Left hindlimb (tissue), 1 donor: ENCODE results near the gene INPP5A.
"Not testable (repeated sequence)": the region's sequence is repeated elsewhere in the genome, so short reads cannot be mapped to it uniquely, and the experiment has no call there.

Source experiments
- DNase-seq: peaks from one replicate; pipeline ENCODE4 v3.0.0-alpha.2; 2018

The INPP5A gene

DNA sequence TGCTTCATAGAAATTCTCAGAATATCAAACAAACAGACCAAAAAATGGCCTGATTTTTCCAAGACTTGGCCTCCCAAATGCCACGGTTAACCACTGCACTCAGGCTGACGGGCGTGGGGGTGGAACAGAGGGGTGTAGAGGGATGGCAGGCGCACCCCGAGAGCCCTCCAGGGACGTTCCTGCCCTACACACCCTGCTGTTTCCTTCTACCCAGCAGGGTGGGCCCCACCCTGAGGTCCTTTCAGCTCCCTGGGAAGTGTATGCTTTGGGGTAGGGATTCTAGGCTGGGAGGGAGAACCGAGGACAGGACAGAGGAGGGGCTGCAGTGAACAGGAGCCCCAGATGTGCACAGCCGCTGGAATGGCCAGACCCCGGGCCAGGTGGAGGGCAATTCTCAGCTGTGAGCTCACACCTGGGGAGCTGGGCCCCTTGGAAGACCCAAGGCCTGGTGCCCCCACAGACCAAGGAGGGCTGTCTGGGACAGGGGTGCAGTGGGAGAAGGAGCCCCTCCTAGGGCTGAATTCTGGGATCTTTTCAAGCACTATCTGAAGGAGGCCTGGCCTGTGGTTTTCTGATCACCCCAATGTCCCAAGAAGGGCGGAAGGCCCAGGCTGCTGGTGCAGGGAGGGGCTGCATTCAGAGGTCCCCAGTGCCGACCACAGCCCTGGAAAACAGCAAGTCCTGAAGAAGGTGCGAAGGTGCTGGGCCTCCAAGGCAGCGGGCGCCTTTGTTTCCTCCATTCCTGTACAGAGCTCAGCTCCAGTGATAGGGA lies 32.9 kb upstream of the INPP5A start:
- DNase-seq: no peak

DNA sequence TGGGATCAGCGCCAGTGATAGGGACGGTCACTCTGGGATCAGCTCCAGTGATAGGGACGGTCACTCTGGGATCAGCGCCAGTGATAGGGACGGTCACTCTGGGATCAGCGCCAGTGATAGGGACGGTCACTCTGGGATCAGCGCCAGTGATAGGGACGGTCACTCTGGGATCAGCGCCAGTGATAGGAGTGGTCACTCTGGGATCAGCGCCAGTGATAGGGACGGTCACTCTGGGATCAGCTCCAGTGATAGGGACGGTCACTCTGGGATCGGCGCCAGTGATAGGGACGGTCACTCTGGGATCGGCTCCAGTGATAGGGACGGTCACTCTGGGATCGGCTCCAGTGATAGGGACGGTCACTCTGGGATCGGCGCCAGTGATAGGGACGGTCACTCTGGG lies 32.0 kb upstream of the INPP5A start:
- DNase-seq: not testable (repeated sequence)

DNA sequence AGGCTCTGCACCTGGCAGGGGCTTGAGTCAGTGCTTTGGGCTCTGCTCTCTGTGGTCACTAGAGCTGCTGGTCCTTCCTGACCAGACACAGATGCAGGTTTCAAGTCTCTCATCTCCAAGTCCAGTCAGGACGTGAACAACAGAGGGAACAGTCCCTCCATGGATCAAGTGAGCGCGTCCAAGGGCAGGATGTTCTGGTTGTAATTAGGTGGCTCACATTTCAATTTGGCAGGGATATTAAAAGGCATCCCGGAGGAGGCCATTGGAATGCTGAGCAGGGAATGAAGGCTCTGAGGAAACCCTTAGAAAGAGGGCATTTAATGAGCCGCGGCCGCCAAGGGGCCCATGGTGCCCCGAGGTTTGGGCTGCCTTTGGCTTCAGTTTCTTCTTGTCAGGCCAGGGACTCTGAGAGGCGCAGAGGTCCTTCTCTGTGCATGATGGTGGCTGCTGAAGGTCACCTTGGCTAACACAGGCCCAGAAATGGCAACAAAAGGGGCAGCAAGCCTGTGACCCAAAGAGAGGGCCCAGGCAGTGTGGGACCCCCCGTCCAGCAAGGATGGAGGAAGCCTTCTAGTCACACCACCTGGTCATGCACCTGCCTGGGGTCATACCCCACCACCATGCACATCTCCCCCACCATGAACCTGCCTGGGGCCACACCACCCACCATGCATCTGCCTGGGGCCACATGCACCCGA lies 30.7 kb upstream of the INPP5A start:
- DNase-seq: peak; percentile 67

DNA sequence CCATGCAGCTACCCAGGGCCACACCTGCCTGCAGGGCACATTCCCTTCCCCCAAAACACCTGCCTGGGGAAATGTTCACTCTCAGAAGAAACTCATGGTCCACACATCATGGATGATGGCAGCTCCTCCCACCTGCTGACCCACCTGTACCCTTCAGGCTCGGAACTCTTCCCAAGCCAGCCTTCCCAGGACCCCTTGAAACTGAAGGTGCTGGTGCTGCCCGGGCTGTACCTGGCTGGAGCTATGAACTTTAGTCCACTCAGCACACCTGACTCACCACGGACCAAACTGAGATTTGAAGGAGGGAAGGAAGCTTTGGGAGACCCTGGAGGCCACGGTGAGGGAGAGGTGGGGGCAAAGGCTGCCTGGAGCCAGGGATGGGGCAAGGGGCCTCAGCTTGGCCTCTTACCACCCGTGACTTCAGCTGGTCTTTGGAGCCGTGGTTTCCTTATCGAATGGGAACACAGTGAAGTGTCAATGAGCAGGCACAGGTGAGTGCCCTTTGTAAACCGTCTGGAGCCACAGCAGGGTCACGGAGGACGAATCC lies 30.1 kb upstream of the INPP5A start:
- no peak for DNase-seq

DNA sequence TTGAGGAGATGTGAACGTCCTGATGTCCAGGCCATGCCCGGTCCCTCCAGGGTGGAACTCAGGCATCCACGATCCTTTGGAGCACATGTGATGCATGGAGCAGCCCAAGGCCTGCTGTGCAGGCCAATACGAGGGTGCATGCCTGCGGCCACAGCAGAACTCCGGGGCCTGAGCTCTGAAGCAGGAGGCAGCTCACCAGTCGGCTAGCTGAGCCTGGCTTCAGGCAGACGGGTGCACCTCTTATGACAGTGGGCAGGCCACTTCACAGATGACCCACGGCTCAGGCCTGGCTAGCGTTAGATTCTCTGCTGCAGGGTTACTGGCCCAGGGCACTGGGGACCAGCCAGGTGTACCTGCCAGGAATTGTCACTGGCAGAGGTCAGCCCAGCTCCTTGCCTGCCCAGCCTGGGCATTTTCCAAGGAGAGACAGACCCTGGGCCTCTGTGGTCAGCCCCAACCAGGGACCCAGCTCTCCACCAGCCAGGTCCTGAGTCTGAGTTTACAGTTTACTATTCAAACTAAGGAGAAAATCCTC lies 29.6 kb upstream of the INPP5A start:
- DNase-seq: no peak

DNA sequence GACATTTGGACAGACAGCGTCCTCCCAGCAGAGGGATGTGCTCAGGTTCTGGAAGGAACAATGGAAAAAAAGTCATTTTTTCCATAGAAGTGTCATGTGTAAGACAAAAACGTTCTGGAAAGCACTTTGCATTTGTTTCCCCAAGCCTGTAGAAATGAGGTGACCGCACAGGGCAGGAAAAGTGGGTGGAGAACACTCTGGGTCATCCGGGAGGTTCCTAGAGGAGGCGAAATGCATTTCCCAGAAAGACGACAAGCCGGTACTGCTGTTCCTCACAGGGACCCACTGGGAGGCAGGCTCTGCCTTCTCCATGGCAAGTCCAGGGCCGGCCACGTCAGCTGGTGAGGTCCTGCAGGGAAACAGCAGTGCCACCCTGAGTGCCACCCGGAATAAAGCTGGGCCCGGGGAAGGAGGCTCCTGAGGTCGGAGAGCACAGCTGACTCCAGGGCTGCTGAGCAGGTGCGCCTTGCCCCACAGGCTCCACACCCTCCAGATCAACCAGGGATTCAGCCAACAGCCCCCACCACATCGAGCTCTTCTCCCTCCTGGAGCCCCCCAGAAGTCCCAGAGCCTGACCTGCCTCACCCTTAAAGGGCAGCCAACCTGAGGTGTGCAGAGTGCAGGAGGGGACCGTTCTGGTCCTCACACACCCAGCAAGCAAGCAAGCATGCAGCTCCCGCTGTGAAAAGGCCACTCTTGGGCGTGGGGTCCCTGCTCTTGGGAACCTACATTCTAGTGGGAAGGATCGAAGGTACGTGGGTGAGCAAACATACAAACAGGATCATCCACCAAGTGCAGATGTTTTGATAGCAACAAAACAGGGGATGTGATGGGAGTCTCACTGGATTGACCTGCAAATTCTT lies 28.8 kb upstream of the INPP5A start:
- DNase-seq: no peak

DNA sequence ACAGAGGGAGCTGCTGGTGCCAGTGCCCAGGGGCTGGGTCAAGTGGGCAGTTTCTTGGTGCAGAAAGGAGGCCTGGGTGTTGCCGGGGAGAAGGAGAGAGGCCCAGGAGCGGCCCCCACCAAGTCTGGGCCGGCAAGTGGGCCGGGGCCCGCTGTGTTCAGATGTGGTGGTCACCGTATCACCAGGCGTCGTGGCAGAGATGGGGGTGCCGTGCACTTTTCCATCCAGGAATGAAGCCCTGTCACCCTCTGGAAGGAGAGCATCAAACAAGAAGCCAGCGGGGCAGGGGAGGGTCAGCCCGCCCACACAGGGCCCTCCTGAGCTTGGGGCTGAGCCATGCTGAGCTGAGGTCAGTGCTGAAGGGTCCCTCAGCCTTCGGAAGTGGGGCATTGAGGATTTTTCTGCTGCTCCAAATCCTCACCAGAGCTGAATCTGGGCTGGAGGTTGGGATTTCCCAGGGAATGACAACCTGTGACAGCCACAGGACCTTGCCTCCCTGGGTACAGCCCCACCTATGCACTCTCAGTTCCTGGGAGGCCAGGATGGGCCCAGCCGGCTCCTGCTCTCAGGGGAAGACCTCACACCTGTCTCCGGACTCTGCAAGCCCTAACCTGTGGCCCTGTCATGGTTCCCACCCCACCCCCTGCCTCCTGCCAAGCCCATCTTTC lies 27.9 kb upstream of the INPP5A start:
- DNase-seq: no peak

DNA sequence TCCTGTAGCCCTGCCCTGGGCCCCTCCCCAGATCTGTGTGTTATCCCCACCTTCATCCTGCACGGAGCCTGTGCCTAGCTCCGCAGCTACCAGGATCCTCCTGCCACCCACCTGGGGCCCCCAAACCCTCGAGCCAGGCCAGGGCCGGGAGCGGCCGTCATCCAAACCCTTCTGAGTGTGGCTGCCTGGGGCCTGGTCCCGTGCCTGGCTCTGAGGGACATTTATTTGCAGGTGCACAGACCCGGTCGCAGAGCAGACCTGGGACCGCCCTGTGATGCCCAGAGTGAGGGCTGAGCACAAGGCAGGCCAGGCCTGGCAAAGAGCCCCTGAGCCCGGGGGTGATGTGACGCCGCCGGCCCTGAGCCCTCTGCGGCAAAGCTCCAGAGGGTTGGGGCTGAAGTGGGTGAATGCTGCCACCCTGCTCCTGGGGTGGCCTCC lies 27.4 kb upstream of the INPP5A start:
- no peak for DNase-seq

DNA sequence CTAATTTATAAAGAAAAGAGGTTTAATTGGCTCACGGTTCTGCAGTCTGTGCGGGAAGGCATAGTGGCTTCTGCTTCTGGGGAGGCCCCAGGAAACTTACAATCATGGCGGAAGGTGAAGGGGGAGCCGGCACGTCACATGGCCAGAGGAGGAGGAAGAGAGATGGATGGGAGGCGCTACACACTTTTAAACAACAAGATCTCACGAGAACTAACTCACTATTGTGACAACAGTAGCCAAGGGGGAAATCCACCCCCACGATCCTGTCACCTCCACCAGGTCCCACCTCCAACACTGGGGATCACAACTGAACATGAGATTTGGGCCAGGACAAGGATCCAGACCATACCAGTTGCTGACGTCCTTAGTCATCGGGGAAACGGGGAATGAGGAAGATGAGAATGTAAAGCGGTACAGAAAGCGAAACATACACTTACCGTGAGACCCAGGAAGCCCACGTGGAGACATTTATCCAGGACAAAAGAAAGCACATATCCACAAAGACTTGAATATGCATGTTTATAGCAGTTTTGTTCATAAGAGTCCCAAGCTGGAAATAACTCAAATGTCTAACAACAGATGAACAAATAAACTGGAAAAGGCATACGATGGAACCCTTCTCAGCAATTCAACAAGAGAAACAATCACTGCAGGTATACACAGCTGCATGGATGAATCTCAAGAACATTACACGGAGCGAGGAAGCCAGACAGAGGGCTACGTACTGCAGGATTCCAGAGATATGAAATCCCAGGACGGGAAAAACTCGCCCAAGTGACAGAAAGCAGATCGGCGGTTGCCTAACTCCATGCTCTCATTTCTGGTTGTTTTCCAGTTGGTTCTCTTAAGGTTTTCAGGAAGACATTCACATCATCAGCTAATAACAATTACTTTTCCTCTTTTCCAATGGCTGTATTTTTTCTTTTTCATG lies 26.2 kb upstream of the INPP5A start:
- no peak for DNase-seq

DNA sequence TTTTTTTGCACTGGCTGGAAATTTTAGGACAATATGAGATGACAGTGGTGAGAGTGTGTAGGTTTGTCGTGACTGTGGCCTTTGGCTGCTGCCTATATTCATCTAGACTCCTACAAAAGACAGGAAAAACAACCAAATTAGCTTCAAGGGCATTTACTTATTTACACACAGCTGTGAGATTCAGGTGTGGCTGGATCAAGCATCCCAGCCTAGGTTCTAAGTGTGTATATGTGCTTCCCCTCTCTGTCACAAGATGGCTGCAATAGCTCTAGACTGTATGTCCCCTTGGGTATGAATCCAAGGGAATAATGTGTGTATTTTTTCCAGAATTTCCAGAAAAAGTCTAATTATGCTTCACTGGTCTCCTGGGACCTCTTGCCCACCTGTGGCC lies 25.5 kb upstream of the INPP5A start:
- DNase-seq: no peak

DNA sequence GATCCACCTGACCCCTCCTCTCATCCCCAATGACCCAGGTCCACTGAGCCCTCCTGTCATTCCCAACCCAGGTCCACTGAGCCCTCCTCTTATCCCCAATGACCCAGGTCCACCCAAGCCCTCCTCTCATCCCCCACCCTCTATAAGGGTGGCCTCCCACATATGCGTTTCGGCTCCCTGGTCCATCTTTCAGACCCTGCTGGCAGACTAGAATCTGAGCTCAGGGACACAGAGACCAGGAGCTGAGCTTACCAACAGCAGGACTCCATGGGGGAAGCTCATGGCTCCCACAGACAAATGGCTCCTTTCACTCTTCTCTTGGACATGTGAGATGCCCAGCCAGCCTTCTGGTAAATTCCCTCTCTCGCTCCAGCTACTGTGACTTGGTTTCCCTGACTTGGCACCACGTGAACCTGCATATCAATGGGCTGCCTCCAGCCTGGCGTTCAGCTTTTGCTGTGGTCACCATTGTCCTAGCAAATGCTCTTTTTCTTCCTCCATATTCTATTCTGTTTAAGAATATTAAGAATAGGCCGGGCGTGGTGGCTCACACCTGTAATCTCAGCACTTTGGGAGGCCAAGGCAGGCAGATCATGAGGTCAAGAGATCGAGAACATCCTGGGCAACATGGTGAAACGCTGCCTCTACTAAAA lies 24.8 kb upstream of the INPP5A start:
- no peak for DNase-seq

DNA sequence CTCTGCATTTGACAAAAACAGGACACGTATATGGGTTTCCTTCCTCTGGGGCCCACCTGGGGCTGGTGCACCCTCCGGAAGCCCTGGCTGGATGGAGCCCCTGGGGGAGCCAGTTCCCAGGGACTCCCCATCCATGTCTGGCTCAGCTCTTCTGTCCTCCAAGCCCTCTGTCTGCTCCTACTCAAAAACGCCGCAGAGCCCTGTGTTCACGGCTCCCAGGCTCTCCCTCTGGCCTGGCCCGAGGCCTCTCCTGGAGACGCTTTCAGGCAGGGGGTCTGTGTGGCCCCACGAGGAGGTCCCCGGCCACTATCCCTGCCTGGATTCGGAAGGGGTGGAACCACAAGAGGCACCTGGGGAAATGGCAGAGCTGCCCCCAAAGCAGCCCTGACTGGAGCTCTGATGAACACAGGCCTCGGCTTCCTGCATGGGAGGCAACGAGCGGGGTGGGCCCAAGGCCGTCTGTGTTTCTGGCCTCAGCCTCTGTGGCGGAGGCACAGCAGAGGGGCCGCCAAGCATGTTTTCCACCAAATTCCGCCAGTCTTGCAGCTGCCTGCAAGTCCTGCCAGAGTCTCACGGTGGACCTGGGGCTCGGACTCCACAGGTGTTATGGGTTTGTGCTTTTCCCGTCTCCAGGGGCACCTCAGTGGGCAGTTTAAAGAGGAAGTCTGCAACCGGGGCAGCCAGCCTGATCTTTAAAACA lies 22.6 kb upstream of the INPP5A start:
- DNase-seq: peak; percentile 85

DNA sequence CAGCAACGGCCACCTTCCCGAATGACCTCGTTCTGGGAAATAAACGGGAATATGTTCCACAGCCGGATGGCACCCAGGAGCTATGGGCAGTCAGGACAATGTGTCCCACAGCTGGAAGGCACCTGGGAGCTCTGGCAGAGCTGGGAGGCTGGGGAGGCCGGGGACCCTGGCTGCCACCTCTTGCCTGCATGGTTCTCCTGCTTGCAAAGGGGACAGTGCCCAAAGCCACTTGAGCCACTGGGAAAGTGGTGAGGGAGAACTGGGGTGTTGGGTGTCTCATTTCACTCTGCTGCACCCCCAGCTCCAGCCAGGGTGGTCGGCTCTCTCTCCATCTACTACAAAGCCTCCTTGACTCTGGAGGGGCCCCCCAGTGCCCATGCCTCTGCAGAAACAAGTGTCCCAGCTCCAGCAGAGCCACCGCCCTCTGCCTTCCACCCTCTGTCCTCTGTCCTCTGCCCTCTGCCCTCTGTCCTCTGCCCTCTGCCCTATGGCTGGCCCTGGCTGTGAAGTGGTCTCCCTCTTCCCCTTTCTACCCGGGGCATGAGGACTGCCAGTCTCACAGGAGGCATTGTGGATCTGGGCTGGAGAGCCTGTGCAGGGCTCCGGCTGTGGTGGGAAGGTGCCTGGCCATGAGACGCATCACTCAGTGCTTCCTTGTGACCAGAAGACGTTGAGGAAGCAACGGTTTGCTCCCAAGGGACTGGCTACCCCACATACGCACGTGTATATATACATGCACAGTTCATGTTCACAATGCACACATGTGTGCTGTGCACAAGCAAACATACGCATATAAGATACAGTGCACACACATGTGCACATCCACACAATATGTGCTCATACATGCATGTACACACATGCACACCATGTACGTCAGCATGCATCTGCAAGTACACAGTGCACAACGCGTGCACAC lies 21.5 kb upstream of the INPP5A start:
- no peak for DNase-seq

DNA sequence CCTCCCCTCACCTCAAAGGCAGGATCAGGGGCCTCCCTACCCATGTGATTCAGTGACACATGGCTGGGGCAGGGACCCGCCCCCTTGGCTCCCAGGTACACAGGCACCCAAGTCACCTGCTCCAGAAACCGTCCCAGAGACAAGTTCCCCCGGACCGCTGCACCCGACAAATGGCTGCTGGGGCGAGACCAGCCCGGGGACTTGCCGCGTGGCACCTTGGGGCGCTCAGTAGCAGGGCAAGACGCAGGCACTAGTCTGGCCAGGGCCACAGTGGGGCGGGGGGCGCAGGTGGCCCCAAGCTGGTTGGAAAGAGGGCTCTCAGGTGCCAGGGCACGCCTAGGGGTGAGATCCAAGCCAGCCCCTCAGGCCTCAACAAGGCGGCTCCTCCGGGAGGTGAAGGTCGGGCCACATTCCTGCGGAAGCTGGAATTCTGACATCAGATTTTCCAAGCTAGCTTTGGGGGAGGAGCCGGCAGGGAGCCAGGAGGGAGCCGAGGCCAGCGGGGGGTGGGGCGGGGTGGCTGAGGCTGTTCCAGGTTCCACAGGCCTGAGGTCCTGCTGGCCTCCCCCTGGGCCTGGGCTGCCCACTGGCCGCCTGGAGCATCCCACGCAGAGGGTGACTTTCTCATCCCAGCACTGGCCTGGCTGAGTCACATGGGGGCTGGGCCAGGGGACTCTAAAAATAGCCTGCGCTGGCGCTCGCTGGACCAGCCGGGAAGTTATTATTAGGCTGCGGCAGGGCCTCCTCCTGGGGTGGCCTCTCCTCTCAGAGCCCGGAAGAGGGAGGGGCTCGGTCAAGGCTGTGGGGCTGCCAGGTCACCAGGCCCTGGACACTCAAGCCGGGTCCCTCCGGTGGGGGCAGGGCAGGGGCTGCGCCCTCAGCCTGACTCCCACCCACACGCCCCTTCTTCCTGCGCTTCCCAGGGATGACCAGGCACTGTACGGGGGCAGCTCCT lies 20.5 kb upstream of the INPP5A start:
- DNase-seq: peak; percentile 95

DNA sequence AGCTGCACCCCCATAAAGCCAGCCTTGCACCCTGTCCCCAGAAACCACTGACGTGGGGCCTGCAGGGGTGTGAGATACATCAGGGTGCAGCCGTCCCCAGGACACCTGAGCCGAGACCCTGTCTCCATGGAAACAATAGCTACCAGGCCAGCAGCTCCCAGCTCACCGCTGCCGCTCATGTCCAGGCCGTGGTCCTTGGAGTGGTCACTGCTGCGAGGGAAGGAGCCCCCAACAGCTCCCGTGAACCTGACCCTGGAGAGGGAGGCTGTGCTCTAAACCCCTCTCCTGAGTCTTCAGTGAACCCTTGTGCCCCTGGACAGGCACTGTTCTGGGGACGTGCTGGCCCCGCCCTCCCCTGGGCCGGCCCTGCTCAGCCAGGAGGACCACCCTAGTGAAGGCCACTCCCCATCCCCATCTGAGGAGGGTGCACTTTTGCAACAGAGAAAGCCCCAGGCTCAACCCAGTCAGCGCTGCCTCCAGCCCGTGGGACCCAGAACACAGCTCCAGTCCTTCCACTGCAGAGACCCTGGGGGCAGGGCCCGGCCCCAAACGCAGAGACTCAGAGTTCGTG lies 19.6 kb upstream of the INPP5A start:
- DNase-seq: no peak

DNA sequence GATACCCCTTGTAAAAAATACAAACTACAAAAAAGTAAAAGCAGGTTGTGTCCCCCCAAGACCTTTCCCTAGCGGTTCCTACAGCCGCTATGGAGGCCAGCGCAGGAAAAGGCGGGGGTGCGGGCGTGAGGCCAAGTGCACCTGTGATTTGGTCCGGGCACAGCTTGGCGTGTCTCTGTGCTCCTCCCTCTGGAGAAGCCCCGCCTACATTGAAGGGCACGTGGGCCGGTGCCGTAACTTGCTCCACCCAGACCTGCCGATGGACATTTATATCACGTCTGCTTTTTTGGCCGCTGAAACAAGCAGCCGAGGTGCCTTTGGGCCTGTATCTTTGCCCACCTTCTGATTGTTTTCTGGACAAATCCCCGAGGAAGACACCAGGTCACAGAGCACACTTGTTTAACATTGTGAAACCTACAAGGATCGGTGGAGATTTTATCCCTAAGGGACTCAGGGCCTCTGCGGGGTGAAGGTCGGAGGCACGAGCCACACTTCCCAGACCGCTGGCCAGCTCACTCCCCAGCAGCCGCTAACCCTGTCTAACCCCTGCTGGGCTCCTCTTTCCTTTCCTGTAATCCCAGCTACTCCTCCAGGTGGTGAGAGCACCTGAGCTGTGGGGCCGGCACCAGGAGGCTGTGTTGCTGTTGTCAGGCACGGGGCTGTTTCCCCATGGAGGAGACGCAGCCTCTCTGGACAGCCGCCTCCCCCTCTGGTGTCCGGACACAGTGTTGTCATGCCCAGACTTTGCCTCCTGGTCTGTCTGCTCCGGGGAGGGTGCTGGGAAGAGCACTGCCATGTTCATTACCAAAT lies 18.8 kb upstream of the INPP5A start:
- DNase-seq: no peak
